GM12878 (cell line): ENCODE measurements around the gene TP53RK. TPM values are rescaled to one million over a fixed set of nuclear protein-coding genes. Genes with fewer than 3 reads are reported as not detected.

ENCODE experiments used
- ATAC-seq: fragments of 200-7000 bp; cut with Tn5 transposase; 3 replicates; pipeline ENCODE4 v1.9.1; 2020; ENCODE audit warnings: mild to moderate bottlenecking, moderate library complexity
- BruUV-seq: library from RNA; stranded (reverse); fragments of 400-500 nt; replicated peaks from 2 replicates; lab custom pipeline; 2021; lab: Mats Ljungman, UMichigan
- CTCF ChIA-PET: fragments of 300-600 bp; sonication (Branson Sonifier 250); formaldehyde crosslinking; extraction: SDS; loops from one replicate; lab custom pipeline; 2021; ENCODE audit warnings: inconsistent platforms; lab: Yijun Ruan, JAX
- POLR2A ChIA-PET: fragments of 350-600 bp; formaldehyde crosslinking; extraction: SDS; loops from one replicate; lab custom pipeline; 2021; ENCODE audit warnings: inconsistent platforms; lab: Charles Lee
- RAD21 ChIA-PET: fragments of 300-600 bp; sonication (Branson Sonifier 250); formaldehyde crosslinking; loops from one replicate; lab custom pipeline; 2023; ENCODE audit warnings: antibody characterized with exemption; ENCODE audit not compliant: unreplicated experiment; lab: Charles Lee
- SMC1A ChIA-PET: fragments of 300-600 bp; sonication (Branson Sonifier 250); formaldehyde crosslinking; loops from one replicate; lab custom pipeline; 2023; ENCODE audit not compliant: unreplicated experiment, uncharacterized antibody; lab: Charles Lee
- DNase-seq: peaks from one replicate; pipeline ENCODE4 v3.0.0-alpha.2; 2011; ENCODE audit warnings: low read depth, low spot score
- FAIRE-seq: peaks from 3 replicates; lab custom pipeline; 2011; peaks lifted over from hg19 to GRCh38; lab: Jason Lieb, UNC
- H2AFZ ChIP-seq: 2 replicates; pipeline ENCODE4 v1.6.0; 2011; ENCODE audit warnings: low read depth, low read length, control low read depth; ENCODE audit not compliant: control insufficient read depth
- H3K27ac ChIP-seq: 2 replicates; pipeline ENCODE4 v1.5.1; 2011; ENCODE audit warnings: control low read depth; ENCODE audit not compliant: control insufficient read depth, insufficient read depth
- H3K27me3 ChIP-seq, 2 experiments: replicated peaks in 1 of 2; 2 replicates each; pipeline versions ENCODE4 v1.6.0 to v1.6.1; 2011; ENCODE audit warnings: low read length in 1 of 2; ENCODE audit not compliant: control insufficient read depth in 2 of 2, insufficient read depth in 2 of 2
- H3K36me3 ChIP-seq, 2 experiments: 2 replicates each; pipeline ENCODE4 v1.5.1; 2011; ENCODE audit warnings: low read length in 1 of 2; ENCODE audit not compliant: control insufficient read depth in 2 of 2, insufficient read depth in 2 of 2
- H3K4me1 ChIP-seq: 2 replicates; pipeline ENCODE4 v1.6.1; 2011; ENCODE audit warnings: mild to moderate bottlenecking, low read length, moderate library complexity, mixed read lengths; ENCODE audit not compliant: control insufficient read depth, insufficient read depth
- H3K4me2 ChIP-seq: 2 replicates; pipeline ENCODE4 v1.6.0; 2011; ENCODE audit warnings: control low read depth; ENCODE audit not compliant: control insufficient read depth, insufficient read depth
- H3K4me3 ChIP-seq: fragments of 200-600 bp; sonication (generic); 2 replicates; pipeline ENCODE4 v1.5.1; 2016
- H3K79me2 ChIP-seq: 2 replicates; pipeline ENCODE4 v1.6.0; 2011; ENCODE audit warnings: low read length; ENCODE audit not compliant: control insufficient read depth, insufficient read depth
- H3K9ac ChIP-seq: 2 replicates; pipeline ENCODE4 v1.8.0; 2011; ENCODE audit warnings: low read length, control low read depth, mixed read lengths; ENCODE audit not compliant: control insufficient read depth, insufficient read depth
- H3K9me3 ChIP-seq: replicated peaks from 3 replicates; pipeline ENCODE4 v1.5.1; 2011; ENCODE audit warnings: mild to moderate bottlenecking, low read length; ENCODE audit not compliant: control insufficient read depth, insufficient read depth
- H4K20me1 ChIP-seq: 2 replicates; pipeline ENCODE4 v1.6.0; 2011; ENCODE audit not compliant: control insufficient read depth, insufficient read depth
- CTCF ChIP-seq, 3 experiments: IDR thresholded peaks in 2 of 3; conservative IDR thresholded peaks in 1 of 3; 2 replicates each; pipeline ENCODE4 v1.5.1; 2011; ENCODE audit warnings: low read depth in 3 of 3, low read length in 3 of 3, mild to moderate bottlenecking in 3 of 3, control low read depth in 2 of 3, moderate library complexity in 2 of 3, inconsistent platforms in 1 of 3, mixed read lengths in 1 of 3; ENCODE audit not compliant: control insufficient read depth in 2 of 3, insufficient read depth in 1 of 3; ENCODE audit errors: extremely low read depth in 1 of 3
- IKZF1 ChIP-seq: fragments of 450-650 bp; conservative IDR thresholded peaks from 2 replicates; pipeline ENCODE4 v1.6.1; 2017; ENCODE audit warnings: antibody characterized with exemption, mild to moderate bottlenecking
- PAX8 ChIP-seq: fragments of 450-650 bp; IDR thresholded peaks from 2 replicates; pipeline ENCODE4 v1.6.1; 2017; ENCODE audit warnings: mild to moderate bottlenecking, moderate library complexity
- RELA ChIP-seq: fragments of 450-650 bp; IDR thresholded peaks from 2 replicates; pipeline ENCODE4 v1.8.0; 2014; ENCODE audit warnings: borderline replicate concordance; ENCODE audit not compliant: partially characterized antibody
- RUNX3 ChIP-seq: IDR thresholded peaks from 2 replicates; pipeline ENCODE4 v1.6.1; 2012; ENCODE audit warnings: low read length, inconsistent platforms
- ZNF24 ChIP-seq: fragments of 450-650 bp; IDR thresholded peaks from 2 replicates; pipeline ENCODE4 v1.6.1; 2017; ENCODE audit warnings: antibody characterized with exemption, mild to moderate bottlenecking
- WGBS: methylation state at CpG from one replicate; pipeline ENCODE4 v1.1.6; 2016; ENCODE audit warnings: low lambda C conversion rate; ENCODE audit not compliant: insufficient replicate concordance, insufficient coverage; ENCODE audit errors: missing lambda C conversion rate; 5-methylcytosine and 5-hydroxymethylcytosine counted together
- in situ Hi-C: fragments of 300-500 bp; cut with MboI; formaldehyde crosslinking; loops from 9 replicates; pipeline ENCODE4 v1.14.3; 2018; ENCODE audit warnings: mixed read lengths
- intact Hi-C: fragments of 100-400 bp; cut with micrococcal nuclease; formaldehyde crosslinking; loops from one replicate; pipeline ENCODE4 v1.14.2; 2022; ENCODE audit not compliant: unreplicated experiment
- polyA plus RNA-seq, 11 experiments: library from polyadenylated mRNA; depleted of rRNA in 4 of 11; unstranded in 6 of 11; stranded (reverse) in 5 of 11; fragments of >200 nt; fragmentation: Nextera tagmentation in 4 of 11; fragmentation: Illumina TruSeq in 1 of 11; extraction: Ambion mirVana in 4 of 11; extraction: Trizol in 1 of 11; gene quantifications; 1 replicate in 1 of 11; 2 replicates in 10 of 11; pipeline versions ENCODE4 v1.2.1 to v1.2.3, GENCODE V29; 2011 to 2016; ENCODE audit warnings: inconsistent platforms in 2 of 11, missing spikeins in 2 of 11, low read depth in 1 of 11
- total RNA-seq, 4 experiments: library from RNA; depleted of rRNA in 3 of 4; stranded (reverse); fragments of >200 nt in 3 of 4; fragmentation: Illumina TruSeq in 1 of 4; extraction: Trizol in 1 of 4; gene quantifications; 2 replicates each; pipeline versions ENCODE4 v1.2.1 to v1.2.3, GENCODE V29; 2013 to 2021

TP53RK gene
- total and polyA plus RNA-seq, 10 of the 15 experiments (the other 5 are each of a cell fraction or from before 2014, with no cell fraction given) = 3.8 to 23.1 (median 16.1) TPM

- TF ChIP-seq PAX8 = no peak
- no peak for TF ChIP-seq IKZF1
- TF ChIP-seq ZNF24 = no peak
- TF ChIP-seq, all 136 proteins: peak for 0
Observed at GRCh38 chr20:46638898-46639274, 50.4 kb downstream of the TP53RK start (continued).

GRCh38 chr20:46638134-46638897 lies 50.9 kb downstream of the TP53RK start:
- ATAC-seq (no peak), FAIRE-seq (no peak), DNase-seq (no peak)
- no peak overlapping the region for H3K27ac ChIP-seq
- ChIA-PET CTCF (no interaction called here), POLR2A (no interaction called here)
- H3K9me3 ChIP-seq = no peaks in the 10 kb centered on the region
- H3K9ac ChIP-seq = no peak overlapping the region
- intact Hi-C loops = no loop called here
- H4K20me1 ChIP-seq = no peaks in the 10 kb centered on the region
- H3K79me2 ChIP-seq = no peaks in the 10 kb centered on the region
- no peaks in the 10 kb centered on the region for H3K4me1 ChIP-seq
- no peaks in the 10 kb centered on the region for H3K36me3 ChIP-seq
- TF ChIP-seq RUNX3 = no peak
- TF ChIP-seq CTCF (IDR thresholded peaks at IDR 0.05 in 2 of 3, conservative IDR thresholded peaks at IDR 0.05 in 1 of 3; ENCODE audit: control insufficient read depth in 2 of 3, extremely low read depth in 1 of 3, insufficient read depth in 1 of 3, low read depth in 3 of 3, low read length in 3 of 3) = no peak
- TF ChIP-seq RELA = no peak
- TF ChIP-seq, all 136 proteins: peak for 0
- RAD21 ChIA-PET = no interaction called here
- no peak overlapping the region for H3K4me3 ChIP-seq
- in situ Hi-C loops = no loop called here
- no peak overlapping the region for H3K4me2 ChIP-seq
- H3K27me3 ChIP-seq = no peaks in the 10 kb centered on the region
- WGBS = 40% methylated on average over 18 of the region's 18 CpGs
- H2AFZ ChIP-seq = no peak overlapping the region
- BruUV-seq = no TSS peak
- SMC1A ChIA-PET = no interaction called here
